ENCODE results near the gene SKP1.

Gene SKP1

DNA sequence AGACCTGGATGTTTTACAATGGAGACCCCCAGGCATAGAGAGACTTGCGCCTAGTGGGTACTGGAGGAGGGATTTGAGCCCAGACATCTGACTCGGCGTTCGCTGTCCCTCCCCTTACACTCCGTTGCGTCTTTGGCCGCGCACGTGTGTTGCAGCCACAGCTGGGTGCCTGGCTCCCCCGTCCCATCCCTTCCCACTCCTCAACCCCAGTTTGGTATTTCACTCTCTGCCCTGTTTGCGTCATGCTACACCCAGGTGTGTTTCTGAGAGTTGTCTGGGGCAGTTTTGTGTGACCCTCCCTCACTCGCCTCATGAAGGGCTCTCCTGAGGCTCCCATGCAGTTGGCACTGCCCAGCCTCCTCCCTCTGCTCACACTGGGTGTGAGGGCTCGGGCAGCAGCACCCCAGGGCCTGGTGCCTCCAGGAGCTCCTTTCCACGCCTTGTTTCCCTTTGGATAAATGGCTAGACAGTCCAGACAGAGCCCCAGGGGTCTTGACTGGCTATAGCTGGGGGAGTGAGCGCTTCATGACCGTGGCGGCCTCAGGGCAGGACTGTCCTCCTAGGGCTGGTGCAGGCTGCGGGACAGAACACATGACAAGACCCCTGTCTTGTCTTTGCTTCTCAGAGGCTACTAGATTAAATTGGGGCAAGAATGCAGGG is 48.6 kb downstream of the SKP1 start:
- DNase-seq = no peak

DNA sequence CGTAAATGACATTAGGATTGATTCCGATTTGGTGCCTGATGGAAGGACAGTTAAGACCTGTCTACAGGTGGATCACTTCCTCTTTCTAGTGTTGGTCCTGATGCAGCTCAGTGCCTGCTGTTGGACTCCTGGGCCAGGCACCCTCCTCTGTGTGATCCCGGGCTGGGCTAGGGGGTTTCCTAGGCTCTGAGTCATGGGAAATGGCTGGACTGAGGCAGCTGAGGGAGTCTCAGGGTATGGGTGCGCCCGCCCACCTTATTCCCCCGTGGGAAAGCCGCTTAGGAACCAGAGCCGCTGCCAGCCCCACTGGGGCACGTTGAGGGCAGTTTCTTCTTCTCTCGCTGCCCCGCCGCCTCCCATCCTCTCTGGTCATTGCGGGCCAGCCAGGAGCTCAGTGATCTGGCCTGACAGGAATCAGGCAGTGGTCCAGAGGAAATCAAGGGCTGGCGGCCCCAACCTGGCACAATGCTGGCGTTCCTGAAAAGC is 49.3 kb downstream of the SKP1 start:
- DNase-seq = no peak

DNA sequence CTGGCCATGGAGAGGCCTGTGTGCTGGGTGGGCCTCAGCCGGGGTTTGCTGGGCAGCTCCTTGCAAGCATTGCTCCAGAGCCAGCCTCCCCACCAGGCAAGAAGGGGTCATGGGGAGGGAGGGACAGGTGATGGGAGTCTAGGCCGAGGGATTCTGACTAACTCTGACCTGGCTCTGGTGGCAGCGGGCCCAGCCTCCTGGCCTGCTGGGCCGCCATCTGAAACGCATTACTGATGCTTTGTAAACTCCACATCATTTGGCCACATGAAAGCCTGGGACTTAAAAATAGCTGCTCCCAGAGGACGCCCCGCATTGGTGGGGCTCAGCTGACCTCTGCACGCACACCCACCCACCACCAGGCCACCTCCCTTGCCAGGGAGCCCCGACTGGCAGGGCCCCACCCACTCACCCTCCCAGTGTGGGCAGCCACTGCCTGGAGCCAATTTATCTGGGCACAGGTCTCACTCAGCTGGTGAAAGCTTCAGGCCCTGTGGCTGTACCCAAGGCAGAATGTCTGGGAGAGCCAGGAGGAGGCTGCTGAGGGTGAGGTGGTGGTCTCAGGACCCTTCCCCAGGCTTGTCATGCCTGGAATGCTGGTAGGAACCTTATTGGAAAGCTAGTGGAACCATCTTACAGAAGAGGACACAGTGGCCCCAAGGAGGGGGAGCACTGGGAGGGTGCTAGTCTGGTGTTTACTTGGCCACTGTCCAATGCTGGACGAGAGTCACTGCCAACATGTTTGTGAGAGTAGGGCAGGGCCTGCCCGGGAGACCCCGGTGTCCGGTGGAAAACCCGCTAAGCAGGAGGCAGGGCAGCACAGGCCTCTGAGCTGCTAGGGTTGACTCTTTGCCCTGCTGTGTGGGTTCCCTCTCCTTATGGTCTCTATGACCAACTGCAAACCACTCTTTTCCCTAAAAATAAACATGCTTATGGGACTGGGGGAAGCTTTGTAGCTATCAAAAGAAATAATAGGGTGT is 51.4 kb downstream of the SKP1 start:
- DNase-seq = no peak

DNA sequence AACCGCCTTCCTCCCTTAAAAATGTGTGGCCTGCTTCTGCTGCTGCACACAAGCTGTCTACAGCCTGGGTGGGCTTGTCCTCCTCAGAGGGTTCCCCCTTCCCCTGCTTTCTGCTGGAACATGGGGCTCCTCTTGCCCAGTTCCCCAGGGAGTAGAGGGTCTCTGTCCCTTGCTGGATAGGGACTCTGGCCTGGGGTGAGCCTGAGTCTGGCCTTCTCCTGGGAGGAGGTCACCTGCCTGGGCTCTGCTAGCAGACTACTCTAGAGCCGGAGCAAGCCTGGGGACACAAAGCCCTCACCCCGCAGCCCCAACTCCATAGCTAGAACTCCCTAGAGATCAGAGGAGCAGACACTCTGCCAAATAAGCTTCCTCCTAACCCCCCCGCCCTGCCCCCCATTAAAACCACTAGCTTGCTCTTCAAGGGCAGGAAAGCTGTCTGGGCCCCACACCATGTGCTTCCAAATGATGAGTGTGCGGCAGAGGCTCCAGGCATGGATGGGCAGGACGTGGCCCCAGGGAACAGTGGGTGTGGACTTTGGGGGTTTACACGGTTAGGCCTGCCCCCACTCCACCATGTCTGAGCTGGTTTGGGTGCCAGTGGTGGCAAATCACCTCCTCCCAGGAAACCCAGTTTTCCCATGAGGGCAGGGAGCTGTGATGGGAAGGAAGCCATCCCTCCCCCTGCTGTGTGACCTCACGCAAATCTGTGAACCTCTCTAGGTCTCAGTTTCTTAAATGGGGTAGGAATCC is 52.3 kb downstream of the SKP1 start:
- no peak for DNase-seq

DNA sequence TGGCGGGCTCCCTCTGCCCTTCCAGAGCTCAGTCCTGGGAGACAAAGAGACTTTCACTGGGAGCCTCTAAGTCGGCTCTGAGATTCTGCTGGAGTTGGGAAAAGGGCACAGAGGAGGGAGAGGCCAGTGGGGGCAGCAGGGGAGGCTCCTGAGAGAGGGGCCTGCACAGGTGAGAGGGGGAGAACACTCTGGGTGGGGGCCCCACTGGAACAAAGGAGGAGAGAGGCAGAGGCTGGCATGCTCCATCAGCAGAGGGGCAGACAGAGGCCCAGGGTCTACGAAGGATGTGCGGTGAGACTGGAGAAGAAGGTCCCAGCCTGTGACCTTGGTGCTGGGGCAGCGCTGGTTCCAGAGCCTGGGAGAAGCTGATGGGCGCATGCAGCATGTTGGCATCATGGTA is 53.4 kb downstream of the SKP1 start:
- DNase-seq = no peak

DNA sequence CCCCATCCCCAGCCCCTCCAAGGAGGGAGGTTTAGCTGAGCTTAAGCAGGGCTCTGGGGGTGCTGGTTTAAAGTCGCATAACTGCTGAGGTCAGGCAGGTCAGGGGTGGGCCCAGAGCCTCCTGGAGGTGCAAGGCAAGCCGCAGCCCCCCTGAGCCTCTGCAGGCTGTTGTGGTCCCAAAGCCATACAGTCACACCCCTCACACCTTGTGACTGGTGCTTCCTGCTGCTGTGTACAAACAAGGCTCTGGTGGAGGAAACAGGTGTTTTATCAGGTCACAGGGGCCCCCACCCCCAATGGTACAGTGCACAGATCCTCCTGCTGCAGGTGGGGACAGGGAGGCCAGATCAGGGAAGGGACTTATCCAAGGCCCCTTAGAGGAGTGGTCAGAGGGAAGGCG is 54.2 kb downstream of the SKP1 start:
- DNase-seq = no peak

DNA sequence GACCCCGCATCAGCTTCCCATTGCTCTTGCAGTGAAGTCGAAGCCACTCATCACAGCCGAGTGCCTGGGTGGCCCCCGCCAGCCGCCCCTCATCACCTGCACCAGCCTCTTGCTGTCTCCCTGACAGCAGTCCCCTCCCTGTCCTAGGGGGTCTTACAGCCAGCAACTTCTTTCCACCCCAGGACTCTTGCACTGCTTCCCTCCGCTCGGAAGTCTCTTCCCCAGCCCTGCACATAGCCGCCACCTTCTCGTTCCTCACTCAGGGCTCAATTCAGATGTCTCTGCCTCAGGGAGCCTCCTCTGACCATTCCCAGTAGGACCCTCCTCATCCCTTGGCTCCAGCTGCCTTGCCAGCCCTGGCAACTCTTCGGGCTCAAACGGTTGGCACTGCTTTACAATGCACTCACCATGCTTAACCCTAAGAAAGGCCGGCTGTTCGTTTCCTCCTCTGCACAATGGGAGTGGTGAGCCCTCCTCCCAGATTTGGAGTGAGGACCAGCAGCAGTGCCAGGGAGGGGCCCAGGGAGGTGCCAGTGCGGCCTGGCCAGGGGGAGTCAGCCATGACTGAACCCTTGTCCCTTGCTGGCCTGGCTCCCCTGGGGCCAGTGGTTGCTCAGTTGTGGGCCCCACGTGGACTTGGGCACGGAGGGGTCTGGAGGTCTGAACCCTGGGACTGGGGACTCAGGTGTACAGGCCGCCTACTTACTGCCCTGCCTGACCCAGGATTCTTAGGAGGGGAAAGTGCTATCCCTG is 56.2 kb downstream of the SKP1 start:
- peak; percentile 4 for DNase-seq

DNA sequence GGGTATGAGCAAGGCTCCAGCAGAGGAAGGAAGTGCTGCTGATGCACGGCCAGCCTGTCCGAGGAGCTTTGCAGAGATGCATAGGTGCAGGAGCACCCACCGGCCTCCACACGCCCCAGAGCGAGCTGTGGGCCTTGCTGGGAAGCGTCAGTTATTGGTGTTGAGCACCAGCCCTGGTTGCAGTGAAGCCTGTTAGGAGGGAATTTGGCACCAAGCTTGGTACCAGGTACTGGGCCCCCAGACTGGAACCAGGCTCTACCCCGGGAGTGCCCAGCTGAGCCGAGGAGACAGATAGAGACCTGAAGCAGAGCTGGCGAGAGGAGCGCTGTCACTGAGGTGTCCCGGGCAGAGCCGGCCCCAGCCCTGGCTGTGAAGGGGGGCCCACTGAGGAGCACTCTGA is 57.0 kb downstream of the SKP1 start:
- no peak for DNase-seq

DNA sequence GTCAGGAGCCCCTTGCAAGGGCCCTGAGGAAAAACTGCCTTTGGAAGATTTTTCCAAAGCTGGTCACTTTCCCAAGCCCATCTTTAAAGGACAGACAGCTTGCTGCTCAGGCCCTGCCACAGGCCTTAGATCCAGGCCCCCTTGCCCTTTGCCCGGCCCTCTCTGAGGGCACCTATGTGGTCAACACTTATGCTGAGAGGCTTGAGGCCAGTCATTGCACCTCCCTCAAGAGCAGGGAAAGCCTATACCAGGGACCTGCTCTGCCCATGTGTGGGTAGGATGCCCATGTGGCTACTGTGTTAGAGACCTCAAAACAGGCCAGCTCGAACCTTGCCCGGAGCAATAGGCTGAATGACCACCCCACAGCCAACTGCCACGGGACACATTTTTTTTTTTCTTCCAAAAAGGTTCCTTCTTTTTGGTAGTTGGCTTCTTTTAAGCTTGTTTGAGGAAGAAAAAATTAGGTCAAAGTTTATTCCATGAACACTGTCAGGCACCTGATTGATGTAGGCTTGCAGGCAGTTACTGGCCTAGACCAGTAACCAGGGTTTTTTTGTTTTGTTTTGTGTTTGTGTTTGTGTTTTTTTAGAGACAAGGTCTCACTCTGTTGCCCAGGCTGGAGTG is 58.4 kb downstream of the SKP1 start:
- no peak for DNase-seq

DNA sequence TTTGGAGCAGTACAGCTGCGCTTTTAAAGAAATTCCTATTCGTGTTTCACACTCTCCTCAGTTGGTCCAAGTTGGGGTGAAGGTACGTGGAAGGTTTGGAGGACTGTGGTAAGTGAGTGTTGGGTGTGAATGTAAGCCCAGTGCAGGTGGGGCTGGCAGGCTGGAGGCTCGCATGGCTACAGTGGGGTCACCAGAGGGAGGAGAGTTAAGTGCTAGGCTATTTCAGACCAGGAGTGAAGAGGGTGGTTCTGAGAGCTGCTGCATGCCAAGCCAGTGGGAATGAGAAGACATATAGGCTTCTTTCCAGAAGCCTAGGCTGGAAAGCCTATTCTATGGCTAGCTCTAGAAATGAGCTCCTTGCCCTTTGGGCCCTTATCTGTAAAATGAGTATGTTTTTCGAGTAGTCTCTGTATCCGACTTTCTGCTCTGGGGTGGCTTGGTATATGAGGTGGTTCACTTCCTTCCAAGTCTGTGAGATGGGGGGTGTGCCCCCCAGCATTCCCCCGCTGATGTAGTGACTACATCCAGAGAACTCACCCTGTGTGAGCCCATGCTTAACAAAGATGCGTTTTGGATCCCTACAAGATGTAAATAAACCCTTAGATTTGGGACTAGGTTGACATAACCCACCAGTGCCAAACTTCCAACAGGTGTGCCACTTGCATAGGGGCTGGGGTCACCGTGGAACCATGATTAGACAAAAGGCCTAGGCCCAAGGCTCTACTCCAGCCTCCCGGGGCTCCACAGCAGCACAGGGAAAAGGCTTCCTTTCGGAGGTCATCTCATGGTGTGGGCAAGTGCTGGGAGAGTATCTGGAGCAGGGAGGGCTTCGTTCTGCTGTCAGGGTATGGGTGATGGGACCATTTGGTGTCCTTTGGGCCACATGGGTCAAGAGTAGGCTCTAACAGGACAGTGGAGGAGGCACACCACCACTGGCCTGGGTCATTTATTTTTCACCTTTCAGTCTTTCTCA is 59.7 kb downstream of the SKP1 start:
- no peak for DNase-seq

DNA sequence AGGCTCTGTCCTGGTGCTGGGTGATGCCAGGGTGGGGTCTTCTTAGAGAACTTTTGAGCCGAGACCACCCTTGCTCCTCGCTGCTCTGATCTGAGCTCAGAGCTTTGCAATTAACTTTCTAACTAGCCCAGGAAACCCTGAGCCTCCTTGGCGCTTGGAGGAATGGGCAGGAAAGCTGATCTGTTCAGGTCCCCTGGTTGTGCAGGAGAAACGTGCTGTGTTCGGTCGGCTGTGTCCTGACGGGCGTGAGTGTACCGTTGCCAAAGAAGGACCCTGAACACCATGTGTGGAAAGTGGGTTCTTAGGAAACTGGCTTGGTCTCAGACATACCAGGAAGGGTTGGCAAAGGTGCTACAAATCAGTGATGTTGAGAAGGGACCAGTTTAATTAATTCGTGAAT is 60.5 kb downstream of the SKP1 start:
- no peak for DNase-seq

DNA sequence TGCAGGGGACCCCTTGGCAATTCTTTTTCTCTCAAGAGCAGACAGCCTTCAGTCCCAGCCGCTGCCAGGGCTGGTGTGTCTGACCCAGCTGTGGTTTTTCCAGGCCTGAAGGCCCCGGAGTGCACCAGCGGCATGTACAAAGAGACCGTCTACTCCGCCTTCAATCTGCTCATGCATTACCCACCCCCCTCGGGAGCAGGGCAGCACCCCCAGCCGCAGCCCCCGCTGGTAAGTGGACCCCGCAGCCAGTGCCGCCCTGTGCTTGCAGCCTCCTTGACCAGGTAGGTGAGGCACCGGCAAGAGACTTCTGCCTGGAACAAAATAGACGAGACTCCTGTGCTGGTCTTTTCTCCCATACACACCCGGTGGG is 61.0 kb downstream of the SKP1 start:
- no peak for DNase-seq

DNA sequence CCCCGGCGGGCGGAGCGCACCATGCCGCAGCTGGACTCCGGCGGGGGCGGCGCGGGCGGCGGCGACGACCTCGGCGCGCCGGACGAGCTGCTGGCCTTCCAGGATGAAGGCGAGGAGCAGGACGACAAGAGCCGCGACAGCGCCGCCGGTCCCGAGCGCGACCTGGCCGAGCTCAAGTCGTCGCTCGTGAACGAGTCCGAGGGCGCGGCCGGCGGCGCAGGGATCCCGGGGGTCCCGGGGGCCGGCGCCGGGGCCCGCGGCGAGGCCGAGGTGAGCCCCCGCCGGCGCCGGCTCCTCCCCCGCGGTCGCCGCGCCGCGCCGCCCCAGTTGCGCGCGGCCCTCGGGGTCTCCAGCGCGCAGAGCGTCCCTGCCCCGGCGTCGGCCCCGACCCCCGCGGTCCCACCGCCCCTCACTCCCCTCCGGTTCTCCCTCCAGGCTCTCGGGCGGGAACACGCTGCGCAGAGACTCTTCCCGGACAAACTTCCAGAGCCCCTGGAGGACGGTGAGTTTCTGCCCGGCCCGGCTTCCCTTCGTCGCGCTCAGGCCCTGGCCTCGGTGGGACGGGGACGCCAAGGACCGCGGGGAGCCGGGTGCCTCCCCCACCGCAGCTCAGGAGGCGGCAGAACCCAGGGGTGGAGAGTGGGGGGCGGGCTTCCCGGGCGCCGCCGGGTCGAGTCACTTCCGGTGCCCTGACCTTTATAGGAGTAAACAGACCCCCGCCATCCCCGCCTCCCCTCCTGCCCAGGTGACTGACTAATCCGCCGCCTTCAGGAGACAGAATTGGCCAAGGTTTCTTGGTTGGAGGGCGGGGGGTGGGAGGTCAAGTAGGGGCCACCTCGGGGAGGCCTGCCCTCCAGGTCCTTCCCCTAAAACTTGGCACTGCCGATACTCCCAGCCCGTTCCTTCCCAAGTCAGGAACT is 61.6 kb downstream of the SKP1 start:
- DNase-seq = peak; percentile 14

DNA sequence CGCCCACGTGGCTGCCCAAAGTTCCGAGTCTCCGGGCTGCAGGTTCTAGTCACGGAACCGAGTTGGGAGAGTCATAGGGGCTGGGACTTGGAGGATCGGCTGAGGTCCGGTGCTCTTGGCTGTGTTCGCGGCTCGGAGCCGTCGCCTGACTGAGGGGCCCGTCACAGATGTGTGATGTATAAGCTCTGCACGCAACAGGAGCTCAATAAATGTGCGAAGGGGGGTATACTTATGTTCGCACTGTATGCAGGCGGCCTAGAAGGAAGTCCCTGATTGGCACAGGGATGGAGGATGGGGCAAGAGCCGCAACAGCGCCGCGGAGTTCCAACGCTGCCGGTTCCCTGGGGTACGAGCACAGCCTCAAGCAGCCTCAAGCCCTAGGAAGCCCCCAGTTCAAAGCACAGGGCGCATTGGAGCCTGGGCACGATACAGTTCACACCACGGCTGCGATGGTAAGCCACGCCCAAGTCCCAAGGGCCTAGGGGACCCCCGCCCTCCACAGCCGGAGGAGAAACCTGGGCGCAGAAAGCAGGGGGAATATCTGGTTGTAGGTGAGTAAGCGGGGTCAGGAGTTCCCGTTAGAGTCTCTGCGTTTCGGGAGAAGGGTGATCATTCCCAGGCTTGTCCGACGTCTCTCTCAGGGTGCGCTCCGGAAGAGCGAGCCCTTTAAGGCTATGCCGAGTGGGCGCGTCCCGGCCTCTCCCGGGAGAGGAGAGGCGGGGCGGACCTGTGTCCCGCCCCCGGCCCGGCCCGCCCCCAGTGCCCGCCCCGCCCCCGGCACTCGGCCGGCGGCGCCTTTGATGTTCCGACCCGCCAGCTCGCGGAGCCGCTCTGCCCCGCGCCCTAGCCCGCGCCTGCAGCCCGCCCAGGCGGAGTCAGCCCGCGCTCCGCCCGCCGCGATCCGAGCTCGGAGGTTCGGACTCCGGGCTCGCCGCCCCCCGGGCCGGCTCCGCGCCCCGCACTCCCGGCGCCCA is 62.6 kb downstream of the SKP1 start, which contains the start of gene TCF7:
TCF7 (plus strand) TSS at position 780 of the 974 bp plus-strand sequence. CDS start 226 bp downstream, outside the sequence.
- peak; percentile 15 for DNase-seq

DNA sequence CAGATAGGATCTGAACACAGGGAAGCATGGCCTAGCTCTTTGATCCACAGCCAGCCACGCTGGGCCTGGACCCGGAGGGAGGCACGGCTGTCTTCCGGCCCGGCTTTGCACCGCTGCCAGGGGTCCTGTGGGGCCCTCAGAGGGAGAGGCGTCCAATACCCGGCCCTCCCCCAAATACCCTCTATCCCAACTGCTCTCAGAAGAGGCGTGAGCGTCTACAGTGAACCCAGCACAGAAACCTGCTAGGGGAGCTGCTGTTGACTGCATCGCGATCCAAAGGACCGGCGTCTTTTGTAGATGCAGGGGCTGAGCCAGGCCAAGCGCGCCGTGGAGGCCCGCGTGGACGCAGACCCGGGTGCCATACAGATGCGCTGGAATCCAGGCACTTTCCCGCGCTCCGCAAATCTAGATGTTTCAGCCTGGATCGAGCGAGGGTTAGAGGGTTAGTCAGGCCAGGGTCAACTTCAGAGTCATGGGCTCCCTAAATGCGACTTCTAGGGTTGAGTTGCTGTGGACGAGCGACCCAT is 63.3 kb downstream of the SKP1 start:
- no peak for DNase-seq

DNA sequence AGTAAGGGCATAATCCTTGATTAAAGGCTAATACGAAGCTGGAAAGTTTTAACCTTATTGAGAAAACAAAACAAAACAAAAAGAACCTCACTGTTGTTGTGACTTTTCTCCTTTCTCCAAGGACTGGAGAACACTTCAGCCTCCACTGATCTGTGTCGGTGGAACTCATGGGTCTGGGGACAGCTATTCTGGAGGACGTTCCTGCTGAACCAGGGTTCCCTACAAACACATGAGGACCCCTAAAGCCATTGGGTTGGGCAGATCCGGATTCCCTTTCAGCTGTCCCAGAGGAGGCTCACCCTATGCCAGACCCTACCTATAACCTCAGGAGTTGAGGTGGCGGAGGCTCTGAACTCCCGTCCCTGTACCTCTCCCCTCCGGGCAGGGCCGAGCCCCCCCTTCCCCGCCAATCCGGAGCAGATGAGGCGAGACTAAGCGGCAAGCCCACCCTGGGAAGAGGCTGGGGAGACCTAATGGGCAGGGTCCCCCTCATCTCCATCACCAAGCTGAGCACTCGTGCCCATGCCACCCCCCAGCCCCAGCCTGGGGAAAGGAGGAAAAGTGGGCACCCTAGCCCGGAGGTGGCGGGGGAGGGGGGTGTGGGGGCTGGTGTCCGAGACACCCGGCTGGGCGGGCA is 63.9 kb downstream of the SKP1 start:
- no peak for DNase-seq

Data from NCI-H1105 treated with DMSO at 0.1 percent for 48 hours (cell line).